Gastroesophageal sphincter (tissue), 3 donors: ENCODE data around the gene HOXC6.

Experiments used
- CTCF ChIP-seq, 4 experiments: fragments of 200-600 bp in 2 of 4; fragments of 450-650 bp in 2 of 4; sonication (generic) in 1 of 4; IDR thresholded peaks; one replicate each; pipeline ENCODE4 v1.5.1; 2017 to 2019; ENCODE audit warnings: antibody characterized with exemption in 4 of 4, mild to moderate bottlenecking in 2 of 4, moderate library complexity in 2 of 4
- POLR2A ChIP-seq, 2 donors: fragments of 450-650 bp; IDR thresholded peaks; one replicate each; pipeline ENCODE4 v1.6.1; 2017; ENCODE audit warnings: antibody characterized with exemption in 2 of 2, mild to moderate bottlenecking in 2 of 2, moderate library complexity in 1 of 2

GRCh38 chr12:54060174-54060974 is 32.1 kb downstream of the HOXC6 start:
- TF ChIP-seq POLR2A (IDR thresholded peaks at IDR 0.05) = no peak
- no peak for TF ChIP-seq CTCF (IDR thresholded peaks at IDR 0.05)
